Measurements from ENCODE around the gene HTR1D.

HTR1D gene

DNA sequence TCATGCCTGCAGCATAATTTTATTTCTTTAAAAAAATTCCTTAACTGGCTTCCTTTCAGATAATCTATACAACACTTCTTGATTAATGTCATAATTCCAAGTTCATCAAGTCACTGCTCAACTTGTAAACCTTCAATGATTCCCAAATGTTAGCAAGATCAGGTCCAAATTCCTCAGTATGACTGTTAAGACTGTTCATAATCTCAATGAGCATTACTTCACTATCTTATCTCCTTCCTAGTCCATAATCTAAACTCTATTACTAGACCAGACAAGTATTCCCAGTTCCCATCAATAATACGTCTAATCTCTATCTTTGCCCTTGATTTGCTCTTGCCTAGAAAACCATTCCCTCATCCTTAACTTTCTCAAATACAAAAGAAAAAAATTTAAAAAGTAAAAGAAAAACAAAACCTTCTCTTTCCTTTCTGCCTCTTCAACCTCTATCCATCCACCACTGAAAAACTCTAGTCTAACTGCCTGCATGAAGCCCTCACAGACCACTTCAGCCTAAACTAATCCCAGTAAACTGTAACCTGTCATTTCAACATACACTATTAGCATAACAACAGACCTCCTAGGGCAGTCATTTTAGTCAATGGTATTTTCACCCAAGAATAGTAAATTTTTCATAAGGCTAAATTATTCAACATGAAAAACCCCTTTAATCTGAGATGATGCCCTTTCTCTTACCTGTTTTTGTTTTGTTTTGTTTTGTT lies 64.2 kb downstream of the HTR1D start:
- FAIRE-seq: no peak

DNA sequence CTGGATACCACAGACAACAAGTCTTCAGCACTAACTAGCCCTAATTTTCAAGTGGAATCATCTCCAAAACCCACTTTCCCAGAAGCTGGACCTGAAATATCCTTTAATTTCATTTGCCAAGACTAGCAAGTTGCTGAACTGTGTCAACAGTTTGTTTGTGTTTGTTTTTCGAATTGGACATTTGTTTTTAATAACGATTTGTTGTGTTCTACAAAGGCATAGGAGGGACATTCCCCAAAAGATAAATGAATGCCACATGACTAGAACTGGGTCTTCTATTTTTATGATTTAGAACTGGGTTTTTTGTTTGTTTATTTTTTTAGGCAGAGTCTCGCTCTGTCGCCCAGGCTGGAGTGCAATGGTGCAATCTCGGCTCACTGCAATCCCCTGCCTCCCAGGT lies 66.6 kb downstream of the HTR1D start:
- DNase-seq (ENCODE audit: low spot score) (no peak), FAIRE-seq (no peak)

More for the DNA sequence above, 64.2 kb downstream of the HTR1D start:
- DNase-seq (ENCODE audit: low spot score): no peak

DNA sequence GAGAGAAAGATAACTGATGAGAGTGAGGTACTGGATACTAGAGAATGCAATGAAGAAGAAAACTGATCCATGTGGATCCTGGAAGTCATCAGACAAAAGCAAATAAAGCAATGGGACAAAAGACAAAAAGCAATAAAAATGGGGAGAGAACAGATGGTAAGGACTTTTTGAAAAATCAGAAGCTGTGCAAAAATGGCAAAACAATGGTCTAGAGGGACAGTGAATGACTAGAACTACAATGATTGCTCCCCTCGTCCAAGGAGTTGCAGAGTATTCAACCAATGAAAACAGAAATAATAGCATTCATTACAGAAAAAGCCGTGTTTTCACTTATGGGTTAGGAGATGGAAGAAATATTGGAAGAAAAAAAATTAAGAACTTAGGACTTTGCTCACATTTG lies 67.2 kb downstream of the HTR1D start:
- no peak for DNase-seq (ENCODE audit: low spot score)
- no peak for FAIRE-seq

DNA sequence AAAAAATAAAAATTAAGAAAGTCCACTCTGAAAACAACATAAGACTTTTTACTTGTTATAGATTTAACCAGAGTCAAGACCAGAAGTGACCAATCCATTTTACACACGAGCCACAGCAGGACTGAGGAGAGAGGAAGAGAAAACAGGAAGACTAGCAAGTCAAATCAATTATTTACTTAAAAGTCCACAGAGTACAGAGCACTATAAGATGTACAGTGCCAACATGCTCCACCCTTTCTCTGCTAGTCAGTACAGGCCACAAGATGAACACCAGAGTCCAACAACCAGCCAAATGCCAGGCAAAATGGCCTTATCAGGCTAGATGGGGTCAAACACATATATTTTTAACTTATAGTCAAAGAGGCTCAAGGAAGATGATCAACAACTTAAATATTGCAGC lies 68.2 kb downstream of the HTR1D start:
- FAIRE-seq (peak; percentile 84), DNase-seq (ENCODE audit: low spot score) (peak; percentile 59)

DNA sequence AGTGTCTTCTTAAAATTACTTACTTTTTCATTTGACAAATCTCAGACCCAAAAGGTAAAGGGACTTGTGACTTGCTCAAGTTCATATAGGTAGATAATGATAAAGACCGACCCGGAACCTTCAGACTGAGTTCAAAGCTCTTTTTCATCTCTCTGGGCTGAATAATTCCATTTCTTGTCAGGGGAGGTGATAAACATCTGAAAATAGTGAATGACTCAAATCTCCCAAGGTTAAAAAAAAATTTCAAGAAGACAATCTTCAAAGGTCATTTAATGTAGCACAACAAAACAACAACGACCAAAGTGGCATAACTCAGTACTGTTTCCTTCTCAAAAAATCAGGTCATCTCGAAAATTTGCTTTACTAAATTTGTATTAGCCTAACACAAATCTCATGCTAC lies 69.2 kb downstream of the HTR1D start:
- no peak for DNase-seq (ENCODE audit: low spot score)
- FAIRE-seq: no peak

Data from RCC 7860 (cell line).